ENCODE results near the gene GSAP. TPM values are rescaled to one million over a fixed set of nuclear protein-coding genes. Genes with fewer than 3 reads are reported as not detected.

The GSAP gene
- total RNA-seq, 1 experiment from 2014 or later = 2.0 TPM

DNA sequence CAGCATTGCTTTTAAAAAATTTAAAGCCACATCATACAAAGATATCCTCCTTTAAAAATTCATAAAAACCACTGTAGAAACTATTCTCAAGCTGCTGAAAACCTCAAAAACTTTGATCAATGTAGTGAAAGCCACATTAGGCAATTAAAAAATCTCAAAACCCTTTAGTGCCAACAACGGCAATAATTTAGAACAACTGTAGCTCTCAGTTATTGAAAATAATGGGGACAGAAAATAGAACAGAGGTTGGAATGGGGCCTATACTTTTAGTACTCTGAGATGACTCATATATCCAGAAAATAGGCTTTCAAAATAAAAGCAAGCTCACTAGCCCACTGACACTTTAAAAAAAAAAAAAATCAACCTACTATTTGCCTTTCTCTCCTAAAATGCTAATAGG lies 87.5 kb downstream of the GSAP start:
- no peak for DNase-seq (ENCODE audit: low spot score)
- no peaks in the 10 kb centered on the region for H3K9me3 Mint-ChIP-seq
- TF ChIP-seq, protein P1, sequence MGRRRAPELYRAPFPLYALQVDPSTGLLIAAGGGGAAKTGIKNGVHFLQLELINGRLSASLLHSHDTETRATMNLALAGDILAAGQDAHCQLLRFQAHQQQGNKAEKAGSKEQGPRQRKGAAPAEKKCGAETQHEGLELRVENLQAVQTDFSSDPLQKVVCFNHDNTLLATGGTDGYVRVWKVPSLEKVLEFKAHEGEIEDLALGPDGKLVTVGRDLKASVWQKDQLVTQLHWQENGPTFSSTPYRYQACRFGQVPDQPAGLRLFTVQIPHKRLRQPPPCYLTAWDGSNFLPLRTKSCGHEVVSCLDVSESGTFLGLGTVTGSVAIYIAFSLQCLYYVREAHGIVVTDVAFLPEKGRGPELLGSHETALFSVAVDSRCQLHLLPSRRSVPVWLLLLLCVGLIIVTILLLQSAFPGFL (CRISPR knock-in tag; IDR thresholded peaks at IDR 0.05; ENCODE audit: borderline replicate concordance) = no peak
- TF ChIP-seq, protein P2, sequence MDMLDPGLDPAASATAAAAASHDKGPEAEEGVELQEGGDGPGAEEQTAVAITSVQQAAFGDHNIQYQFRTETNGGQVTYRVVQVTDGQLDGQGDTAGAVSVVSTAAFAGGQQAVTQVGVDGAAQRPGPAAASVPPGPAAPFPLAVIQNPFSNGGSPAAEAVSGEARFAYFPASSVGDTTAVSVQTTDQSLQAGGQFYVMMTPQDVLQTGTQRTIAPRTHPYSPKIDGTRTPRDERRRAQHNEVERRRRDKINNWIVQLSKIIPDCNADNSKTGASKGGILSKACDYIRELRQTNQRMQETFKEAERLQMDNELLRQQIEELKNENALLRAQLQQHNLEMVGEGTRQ (CRISPR knock-in tag; IDR thresholded peaks at IDR 0.05) = no peak
- TF ChIP-seq, protein P3, sequence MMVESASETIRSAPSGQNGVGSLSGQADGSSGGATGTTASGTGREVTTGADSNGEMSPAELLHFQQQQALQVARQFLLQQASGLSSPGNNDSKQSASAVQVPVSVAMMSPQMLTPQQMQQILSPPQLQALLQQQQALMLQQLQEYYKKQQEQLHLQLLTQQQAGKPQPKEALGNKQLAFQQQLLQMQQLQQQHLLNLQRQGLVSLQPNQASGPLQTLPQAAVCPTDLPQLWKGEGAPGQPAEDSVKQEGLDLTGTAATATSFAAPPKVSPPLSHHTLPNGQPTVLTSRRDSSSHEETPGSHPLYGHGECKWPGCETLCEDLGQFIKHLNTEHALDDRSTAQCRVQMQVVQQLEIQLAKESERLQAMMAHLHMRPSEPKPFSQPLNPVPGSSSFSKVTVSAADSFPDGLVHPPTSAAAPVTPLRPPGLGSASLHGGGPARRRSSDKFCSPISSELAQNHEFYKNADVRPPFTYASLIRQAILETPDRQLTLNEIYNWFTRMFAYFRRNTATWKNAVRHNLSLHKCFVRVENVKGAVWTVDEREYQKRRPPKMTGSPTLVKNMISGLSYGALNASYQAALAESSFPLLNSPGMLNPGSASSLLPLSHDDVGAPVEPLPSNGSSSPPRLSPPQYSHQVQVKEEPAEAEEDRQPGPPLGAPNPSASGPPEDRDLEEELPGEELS (CRISPR knock-in tag; IDR thresholded peaks at IDR 0.05) = no peak
- TF ChIP-seq, protein P4, sequence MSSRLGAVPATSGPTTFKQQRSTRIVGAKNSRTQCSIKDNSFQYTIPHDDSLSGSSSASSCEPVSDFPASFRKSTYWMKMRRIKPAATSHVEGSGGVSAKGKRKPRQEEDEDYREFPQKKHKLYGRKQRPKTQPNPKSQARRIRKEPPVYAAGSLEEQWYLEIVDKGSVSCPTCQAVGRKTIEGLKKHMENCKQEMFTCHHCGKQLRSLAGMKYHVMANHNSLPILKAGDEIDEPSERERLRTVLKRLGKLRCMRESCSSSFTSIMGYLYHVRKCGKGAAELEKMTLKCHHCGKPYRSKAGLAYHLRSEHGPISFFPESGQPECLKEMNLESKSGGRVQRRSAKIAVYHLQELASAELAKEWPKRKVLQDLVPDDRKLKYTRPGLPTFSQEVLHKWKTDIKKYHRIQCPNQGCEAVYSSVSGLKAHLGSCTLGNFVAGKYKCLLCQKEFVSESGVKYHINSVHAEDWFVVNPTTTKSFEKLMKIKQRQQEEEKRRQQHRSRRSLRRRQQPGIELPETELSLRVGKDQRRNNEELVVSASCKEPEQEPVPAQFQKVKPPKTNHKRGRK (CRISPR knock-in tag; IDR thresholded peaks at IDR 0.05; ENCODE audit: borderline replicate concordance) = no peak
- TF ChIP-seq PRRX2 (CRISPR knock-in tag; IDR thresholded peaks at IDR 0.05) (no peak), TCF7 (CRISPR knock-in tag; IDR thresholded peaks at IDR 0.05; ENCODE audit: low read depth) (no peak), MXD4 (CRISPR knock-in tag; IDR thresholded peaks at IDR 0.05; ENCODE audit: borderline replicate concordance) (no peak), NFYB (CRISPR knock-in tag; conservative IDR thresholded peaks at IDR 0.05; ENCODE audit: low read depth) (no peak), GTF2I (CRISPR knock-in tag; conservative IDR thresholded peaks at IDR 0.05) (no peak)
- TF ChIP-seq, protein P5, sequence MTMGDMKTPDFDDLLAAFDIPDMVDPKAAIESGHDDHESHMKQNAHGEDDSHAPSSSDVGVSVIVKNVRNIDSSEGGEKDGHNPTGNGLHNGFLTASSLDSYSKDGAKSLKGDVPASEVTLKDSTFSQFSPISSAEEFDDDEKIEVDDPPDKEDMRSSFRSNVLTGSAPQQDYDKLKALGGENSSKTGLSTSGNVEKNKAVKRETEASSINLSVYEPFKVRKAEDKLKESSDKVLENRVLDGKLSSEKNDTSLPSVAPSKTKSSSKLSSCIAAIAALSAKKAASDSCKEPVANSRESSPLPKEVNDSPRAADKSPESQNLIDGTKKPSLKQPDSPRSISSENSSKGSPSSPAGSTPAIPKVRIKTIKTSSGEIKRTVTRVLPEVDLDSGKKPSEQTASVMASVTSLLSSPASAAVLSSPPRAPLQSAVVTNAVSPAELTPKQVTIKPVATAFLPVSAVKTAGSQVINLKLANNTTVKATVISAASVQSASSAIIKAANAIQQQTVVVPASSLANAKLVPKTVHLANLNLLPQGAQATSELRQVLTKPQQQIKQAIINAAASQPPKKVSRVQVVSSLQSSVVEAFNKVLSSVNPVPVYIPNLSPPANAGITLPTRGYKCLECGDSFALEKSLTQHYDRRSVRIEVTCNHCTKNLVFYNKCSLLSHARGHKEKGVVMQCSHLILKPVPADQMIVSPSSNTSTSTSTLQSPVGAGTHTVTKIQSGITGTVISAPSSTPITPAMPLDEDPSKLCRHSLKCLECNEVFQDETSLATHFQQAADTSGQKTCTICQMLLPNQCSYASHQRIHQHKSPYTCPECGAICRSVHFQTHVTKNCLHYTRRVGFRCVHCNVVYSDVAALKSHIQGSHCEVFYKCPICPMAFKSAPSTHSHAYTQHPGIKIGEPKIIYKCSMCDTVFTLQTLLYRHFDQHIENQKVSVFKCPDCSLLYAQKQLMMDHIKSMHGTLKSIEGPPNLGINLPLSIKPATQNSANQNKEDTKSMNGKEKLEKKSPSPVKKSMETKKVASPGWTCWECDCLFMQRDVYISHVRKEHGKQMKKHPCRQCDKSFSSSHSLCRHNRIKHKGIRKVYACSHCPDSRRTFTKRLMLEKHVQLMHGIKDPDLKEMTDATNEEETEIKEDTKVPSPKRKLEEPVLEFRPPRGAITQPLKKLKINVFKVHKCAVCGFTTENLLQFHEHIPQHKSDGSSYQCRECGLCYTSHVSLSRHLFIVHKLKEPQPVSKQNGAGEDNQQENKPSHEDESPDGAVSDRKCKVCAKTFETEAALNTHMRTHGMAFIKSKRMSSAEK (CRISPR knock-in tag; IDR thresholded peaks at IDR 0.05; ENCODE audit: borderline replicate concordance) = no peak
- TF ChIP-seq, protein P6, sequence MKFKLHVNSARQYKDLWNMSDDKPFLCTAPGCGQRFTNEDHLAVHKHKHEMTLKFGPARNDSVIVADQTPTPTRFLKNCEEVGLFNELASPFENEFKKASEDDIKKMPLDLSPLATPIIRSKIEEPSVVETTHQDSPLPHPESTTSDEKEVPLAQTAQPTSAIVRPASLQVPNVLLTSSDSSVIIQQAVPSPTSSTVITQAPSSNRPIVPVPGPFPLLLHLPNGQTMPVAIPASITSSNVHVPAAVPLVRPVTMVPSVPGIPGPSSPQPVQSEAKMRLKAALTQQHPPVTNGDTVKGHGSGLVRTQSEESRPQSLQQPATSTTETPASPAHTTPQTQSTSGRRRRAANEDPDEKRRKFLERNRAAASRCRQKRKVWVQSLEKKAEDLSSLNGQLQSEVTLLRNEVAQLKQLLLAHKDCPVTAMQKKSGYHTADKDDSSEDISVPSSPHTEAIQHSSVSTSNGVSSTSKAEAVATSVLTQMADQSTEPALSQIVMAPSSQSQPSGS (CRISPR knock-in tag; IDR thresholded peaks at IDR 0.05; ENCODE audit: borderline replicate concordance, low read depth) = no peak
- TF ChIP-seq, protein P7, sequence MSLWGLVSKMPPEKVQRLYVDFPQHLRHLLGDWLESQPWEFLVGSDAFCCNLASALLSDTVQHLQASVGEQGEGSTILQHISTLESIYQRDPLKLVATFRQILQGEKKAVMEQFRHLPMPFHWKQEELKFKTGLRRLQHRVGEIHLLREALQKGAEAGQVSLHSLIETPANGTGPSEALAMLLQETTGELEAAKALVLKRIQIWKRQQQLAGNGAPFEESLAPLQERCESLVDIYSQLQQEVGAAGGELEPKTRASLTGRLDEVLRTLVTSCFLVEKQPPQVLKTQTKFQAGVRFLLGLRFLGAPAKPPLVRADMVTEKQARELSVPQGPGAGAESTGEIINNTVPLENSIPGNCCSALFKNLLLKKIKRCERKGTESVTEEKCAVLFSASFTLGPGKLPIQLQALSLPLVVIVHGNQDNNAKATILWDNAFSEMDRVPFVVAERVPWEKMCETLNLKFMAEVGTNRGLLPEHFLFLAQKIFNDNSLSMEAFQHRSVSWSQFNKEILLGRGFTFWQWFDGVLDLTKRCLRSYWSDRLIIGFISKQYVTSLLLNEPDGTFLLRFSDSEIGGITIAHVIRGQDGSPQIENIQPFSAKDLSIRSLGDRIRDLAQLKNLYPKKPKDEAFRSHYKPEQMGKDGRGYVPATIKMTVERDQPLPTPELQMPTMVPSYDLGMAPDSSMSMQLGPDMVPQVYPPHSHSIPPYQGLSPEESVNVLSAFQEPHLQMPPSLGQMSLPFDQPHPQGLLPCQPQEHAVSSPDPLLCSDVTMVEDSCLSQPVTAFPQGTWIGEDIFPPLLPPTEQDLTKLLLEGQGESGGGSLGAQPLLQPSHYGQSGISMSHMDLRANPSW (CRISPR knock-in tag; conservative IDR thresholded peaks at IDR 0.05; ENCODE audit: low read depth) = no peak
- no peak for ATAC-seq
- H3K27me3 Mint-ChIP-seq (ENCODE audit: low read depth) = no peaks in the 10 kb centered on the region
- ChIA-PET CTCF (interaction anchor here (0.7 to 1.2 kb wide), 3 partner anchors 78 to 323 kb away, joined by 3 to 5 read pairs (median 3); no protein-coding TSS in a partner anchor), POLR2A (no interaction called here)
- peaks cover 11% of the 10 kb centered on the region for H3K4me1 Mint-ChIP-seq
- no peak overlapping the region for H3K27ac Mint-ChIP-seq
- no peak overlapping the region for H3K4me3 Mint-ChIP-seq
- no peaks in the 10 kb centered on the region for H3K36me3 Mint-ChIP-seq
